ENCODE measurements around the gene BANK1.

BANK1 gene

DNA sequence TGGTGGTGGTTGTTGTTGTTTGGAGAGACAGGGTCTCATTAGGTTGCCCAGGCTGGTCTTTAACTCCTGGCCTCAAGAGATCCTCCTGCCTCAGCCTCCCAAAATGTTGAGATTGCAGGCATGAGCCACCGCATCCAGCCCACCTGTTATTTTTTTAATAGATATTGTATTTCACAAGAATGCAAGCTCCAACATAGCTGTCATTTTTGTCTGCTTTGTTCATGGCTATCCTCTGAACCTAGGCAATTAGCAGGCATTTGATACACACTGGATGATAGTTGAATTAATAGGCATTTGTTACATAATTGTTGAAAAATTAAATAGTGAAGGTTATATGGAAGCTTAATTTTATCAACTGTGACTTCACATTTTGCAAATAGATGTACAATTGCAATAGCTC, 64.7 kb downstream of the BANK1 start:
- DNase-seq (ENCODE audit: low read depth in 1 of 2, low spot score in 1 of 2) = no peak
- H3K4me3 ChIP-seq (replicated peaks; ENCODE audit: insufficient read depth, low read length) = no peak overlapping the region
- H3K27me3 ChIP-seq (ENCODE audit: insufficient read depth, poor library complexity, severe bottlenecking) = no peaks in the 10 kb centered on the region
- TF ChIP-seq, protein P1, sequence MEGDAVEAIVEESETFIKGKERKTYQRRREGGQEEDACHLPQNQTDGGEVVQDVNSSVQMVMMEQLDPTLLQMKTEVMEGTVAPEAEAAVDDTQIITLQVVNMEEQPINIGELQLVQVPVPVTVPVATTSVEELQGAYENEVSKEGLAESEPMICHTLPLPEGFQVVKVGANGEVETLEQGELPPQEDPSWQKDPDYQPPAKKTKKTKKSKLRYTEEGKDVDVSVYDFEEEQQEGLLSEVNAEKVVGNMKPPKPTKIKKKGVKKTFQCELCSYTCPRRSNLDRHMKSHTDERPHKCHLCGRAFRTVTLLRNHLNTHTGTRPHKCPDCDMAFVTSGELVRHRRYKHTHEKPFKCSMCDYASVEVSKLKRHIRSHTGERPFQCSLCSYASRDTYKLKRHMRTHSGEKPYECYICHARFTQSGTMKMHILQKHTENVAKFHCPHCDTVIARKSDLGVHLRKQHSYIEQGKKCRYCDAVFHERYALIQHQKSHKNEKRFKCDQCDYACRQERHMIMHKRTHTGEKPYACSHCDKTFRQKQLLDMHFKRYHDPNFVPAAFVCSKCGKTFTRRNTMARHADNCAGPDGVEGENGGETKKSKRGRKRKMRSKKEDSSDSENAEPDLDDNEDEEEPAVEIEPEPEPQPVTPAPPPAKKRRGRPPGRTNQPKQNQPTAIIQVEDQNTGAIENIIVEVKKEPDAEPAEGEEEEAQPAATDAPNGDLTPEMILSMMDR (IDR thresholded peaks at IDR 0.05; ENCODE audit: insufficient read depth, low read length) = no peak
- TF ChIP-seq GABPA (IDR thresholded peaks at IDR 0.05; ENCODE audit: low read depth) = no peak
- no peak for TF ChIP-seq SPI1 (IDR thresholded peaks at IDR 0.05; ENCODE audit: borderline replicate concordance, low read depth)
- H3K27ac ChIP-seq (replicated peaks) = no peak overlapping the region

DNA sequence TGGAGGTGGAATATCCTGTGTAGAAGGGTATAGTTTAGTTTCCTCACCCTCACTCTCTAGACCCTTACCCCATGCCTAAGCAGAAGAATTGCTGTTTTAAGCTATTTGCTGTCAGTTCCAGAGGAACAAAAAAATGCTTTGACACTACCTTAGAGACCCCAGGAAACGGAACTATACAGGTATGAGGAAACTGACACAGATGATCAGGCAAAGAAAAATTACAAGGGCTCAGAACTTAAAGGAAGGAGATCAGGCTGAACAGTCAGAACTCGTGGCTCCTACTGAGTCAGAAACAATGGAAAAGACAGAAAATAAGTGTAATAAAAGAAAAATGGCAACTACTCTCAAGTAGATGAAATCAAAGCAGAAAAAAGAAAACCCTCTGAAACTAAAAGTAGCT, 65.6 kb downstream of the BANK1 start:
- no peak for DNase-seq (ENCODE audit: low read depth in 1 of 2, low spot score in 1 of 2)
- no peak for TF ChIP-seq SPI1 (IDR thresholded peaks at IDR 0.05; ENCODE audit: borderline replicate concordance, low read depth)
- no peak for TF ChIP-seq GABPA (IDR thresholded peaks at IDR 0.05; ENCODE audit: low read depth)
- TF ChIP-seq, protein P1 (IDR thresholded peaks at IDR 0.05; ENCODE audit: insufficient read depth, low read length) = no peak
- TF ChIP-seq, protein P2, sequence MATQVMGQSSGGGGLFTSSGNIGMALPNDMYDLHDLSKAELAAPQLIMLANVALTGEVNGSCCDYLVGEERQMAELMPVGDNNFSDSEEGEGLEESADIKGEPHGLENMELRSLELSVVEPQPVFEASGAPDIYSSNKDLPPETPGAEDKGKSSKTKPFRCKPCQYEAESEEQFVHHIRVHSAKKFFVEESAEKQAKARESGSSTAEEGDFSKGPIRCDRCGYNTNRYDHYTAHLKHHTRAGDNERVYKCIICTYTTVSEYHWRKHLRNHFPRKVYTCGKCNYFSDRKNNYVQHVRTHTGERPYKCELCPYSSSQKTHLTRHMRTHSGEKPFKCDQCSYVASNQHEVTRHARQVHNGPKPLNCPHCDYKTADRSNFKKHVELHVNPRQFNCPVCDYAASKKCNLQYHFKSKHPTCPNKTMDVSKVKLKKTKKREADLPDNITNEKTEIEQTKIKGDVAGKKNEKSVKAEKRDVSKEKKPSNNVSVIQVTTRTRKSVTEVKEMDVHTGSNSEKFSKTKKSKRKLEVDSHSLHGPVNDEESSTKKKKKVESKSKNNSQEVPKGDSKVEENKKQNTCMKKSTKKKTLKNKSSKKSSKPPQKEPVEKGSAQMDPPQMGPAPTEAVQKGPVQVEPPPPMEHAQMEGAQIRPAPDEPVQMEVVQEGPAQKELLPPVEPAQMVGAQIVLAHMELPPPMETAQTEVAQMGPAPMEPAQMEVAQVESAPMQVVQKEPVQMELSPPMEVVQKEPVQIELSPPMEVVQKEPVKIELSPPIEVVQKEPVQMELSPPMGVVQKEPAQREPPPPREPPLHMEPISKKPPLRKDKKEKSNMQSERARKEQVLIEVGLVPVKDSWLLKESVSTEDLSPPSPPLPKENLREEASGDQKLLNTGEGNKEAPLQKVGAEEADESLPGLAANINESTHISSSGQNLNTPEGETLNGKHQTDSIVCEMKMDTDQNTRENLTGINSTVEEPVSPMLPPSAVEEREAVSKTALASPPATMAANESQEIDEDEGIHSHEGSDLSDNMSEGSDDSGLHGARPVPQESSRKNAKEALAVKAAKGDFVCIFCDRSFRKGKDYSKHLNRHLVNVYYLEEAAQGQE (IDR thresholded peaks at IDR 0.05; ENCODE audit: insufficient replicate concordance, low read depth) = no peak
- no peak for TF ChIP-seq POLR2AphosphoS5 (IDR thresholded peaks at IDR 0.05; ENCODE audit: low read depth)
- no peak overlapping the region for H3K4me3 ChIP-seq (replicated peaks; ENCODE audit: insufficient read depth, low read length)
- H3K27me3 ChIP-seq (ENCODE audit: insufficient read depth, poor library complexity, severe bottlenecking) = no peaks in the 10 kb centered on the region
- no peak overlapping the region for H3K27ac ChIP-seq (replicated peaks)

DNA sequence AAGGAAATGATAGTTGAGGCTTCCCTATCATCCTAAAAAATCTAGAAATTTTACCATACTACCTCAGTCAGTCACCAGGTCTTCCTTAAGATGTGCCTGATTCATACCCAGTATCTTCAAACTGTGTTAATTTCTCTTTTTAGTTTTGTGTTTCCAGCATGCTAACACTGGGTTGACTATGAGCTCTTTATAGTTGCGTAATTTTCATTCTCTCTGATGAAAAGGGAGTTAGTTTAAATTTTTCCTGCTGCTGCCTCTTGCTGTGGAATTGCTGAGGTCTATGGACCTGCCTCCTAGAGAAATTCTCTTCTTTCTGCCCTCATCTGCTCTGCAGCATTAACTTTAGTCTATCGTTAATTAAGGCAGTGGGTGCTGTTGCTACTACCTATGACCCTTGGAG, 66.6 kb downstream of the BANK1 start:
- DNase-seq (ENCODE audit: low read depth in 1 of 2, low spot score in 1 of 2) = no peak
- H3K27me3 ChIP-seq (ENCODE audit: insufficient read depth, poor library complexity, severe bottlenecking) = no peaks in the 10 kb centered on the region
- TF ChIP-seq, protein P2 (IDR thresholded peaks at IDR 0.05; ENCODE audit: insufficient replicate concordance, low read depth) = no peak
- TF ChIP-seq SPI1 (IDR thresholded peaks at IDR 0.05; ENCODE audit: borderline replicate concordance, low read depth) = no peak
- TF ChIP-seq, protein P1 (IDR thresholded peaks at IDR 0.05; ENCODE audit: insufficient read depth, low read length) = no peak
- TF ChIP-seq GABPA (IDR thresholded peaks at IDR 0.05; ENCODE audit: low read depth) = no peak
- no peak for TF ChIP-seq POLR2AphosphoS5 (IDR thresholded peaks at IDR 0.05; ENCODE audit: low read depth)
- H3K27ac ChIP-seq (replicated peaks) = no peak overlapping the region
- H3K4me3 ChIP-seq (replicated peaks; ENCODE audit: insufficient read depth, low read length) = no peak overlapping the region

DNA sequence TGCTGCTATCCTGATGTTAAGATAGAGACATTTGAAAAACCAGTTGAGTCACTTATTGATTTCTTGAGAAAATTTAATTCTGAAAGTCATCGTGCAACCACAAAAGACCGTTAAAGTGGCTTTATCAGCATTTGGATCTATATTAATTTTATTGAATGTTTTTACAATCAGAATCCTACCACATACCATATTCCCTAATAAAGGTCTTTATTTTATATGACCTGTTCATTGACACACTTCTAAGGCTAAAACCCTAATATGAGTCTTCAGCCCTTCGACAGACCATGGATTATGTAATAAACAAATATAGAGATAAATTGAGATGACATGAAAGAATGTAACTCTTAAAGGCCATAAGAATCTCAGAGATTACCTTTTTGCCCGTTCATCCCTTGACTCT, 68.1 kb downstream of the BANK1 start:
- no peak overlapping the region for H3K27ac ChIP-seq (replicated peaks)
- TF ChIP-seq GABPA (IDR thresholded peaks at IDR 0.05; ENCODE audit: low read depth) (no peak), POLR2AphosphoS5 (IDR thresholded peaks at IDR 0.05; ENCODE audit: low read depth) (no peak), SPI1 (IDR thresholded peaks at IDR 0.05; ENCODE audit: borderline replicate concordance, low read depth) (no peak)
- TF ChIP-seq, protein P2 (IDR thresholded peaks at IDR 0.05; ENCODE audit: insufficient replicate concordance, low read depth) = no peak
- TF ChIP-seq, protein P1 (IDR thresholded peaks at IDR 0.05; ENCODE audit: insufficient read depth, low read length) = no peak
- no peak for DNase-seq (ENCODE audit: low read depth in 1 of 2, low spot score in 1 of 2)
- H3K27me3 ChIP-seq (ENCODE audit: insufficient read depth, poor library complexity, severe bottlenecking) = no peaks in the 10 kb centered on the region
- no peak overlapping the region for H3K4me3 ChIP-seq (replicated peaks; ENCODE audit: insufficient read depth, low read length)

All from HL-60 (cell line).